ENCODE data around the gene PADI3. TPM values are rescaled to one million over a fixed set of nuclear protein-coding genes. Genes with fewer than 3 reads are reported as not detected.

PADI3 gene
- polyA plus RNA-seq, 1 donor (not counting 4 experiments of a cell fraction or from before 2014, with no cell fraction given) = 6.1 TPM

GRCh38 chr1:17278996-17279830 is 30.3 kb downstream of the PADI3 start:
- H3K4me1 ChIP-seq (ENCODE audit: control insufficient read depth, extremely low read depth, insufficient read depth, low read length) = peaks cover 27% of the 10 kb centered on the region
- no peak overlapping the region for H3K4me2 ChIP-seq (ENCODE audit: control insufficient read depth, extremely low read depth, insufficient read depth, low read depth, low read length)
- H3K9me1 ChIP-seq (ENCODE audit: control insufficient read depth, extremely low read depth, insufficient read depth, low read length) = no peaks in the 10 kb centered on the region
- dilution Hi-C loops (cut with MboI; ENCODE audit: extremely low pct_ligation_motif_present, low sequenced_read_pairs) = no loop called here
- FAIRE-seq = no peak
- no peak overlapping the region for H3K9ac ChIP-seq (ENCODE audit: control insufficient read depth, extremely low read depth, insufficient read depth, low read length)
- no peak for DNase-seq (ENCODE audit: low read depth, low spot score)
- no peaks in the 10 kb centered on the region for H3K27me3 ChIP-seq (ENCODE audit: control insufficient read depth, extremely low read depth, insufficient read depth, low read length)
- H3K9me3 ChIP-seq (ENCODE audit: control insufficient read depth, low read depth, low read length) = no peaks in the 10 kb centered on the region
- H3K79me2 ChIP-seq (ENCODE audit: control insufficient read depth, insufficient read depth, low read length) = no peaks in the 10 kb centered on the region
- H3K36me3 ChIP-seq (ENCODE audit: control insufficient read depth in 2 of 2, extremely low read depth in 1 of 2, insufficient read depth in 2 of 2, low read length in 2 of 2) = no peaks in the 10 kb centered on the region
- H3K4me3 ChIP-seq (ENCODE audit: control insufficient read depth in 2 of 3, extremely low read depth in 1 of 3, insufficient read depth in 2 of 3, low read depth in 1 of 3, low read length in 3 of 3) = no peak overlapping the region
- H4K20me1 ChIP-seq (ENCODE audit: control insufficient read depth, extremely low read depth, insufficient read depth, low read length) = no peaks in the 10 kb centered on the region
- no peak overlapping the region for H3K27ac ChIP-seq (ENCODE audit: control insufficient read depth, insufficient read depth, low read length)
- no peak overlapping the region for H2AFZ ChIP-seq (ENCODE audit: control insufficient read depth, low read length)
- no peak for TF ChIP-seq EZH2 (IDR thresholded peaks at IDR 0.05; ENCODE audit: low read length)

DNA sequence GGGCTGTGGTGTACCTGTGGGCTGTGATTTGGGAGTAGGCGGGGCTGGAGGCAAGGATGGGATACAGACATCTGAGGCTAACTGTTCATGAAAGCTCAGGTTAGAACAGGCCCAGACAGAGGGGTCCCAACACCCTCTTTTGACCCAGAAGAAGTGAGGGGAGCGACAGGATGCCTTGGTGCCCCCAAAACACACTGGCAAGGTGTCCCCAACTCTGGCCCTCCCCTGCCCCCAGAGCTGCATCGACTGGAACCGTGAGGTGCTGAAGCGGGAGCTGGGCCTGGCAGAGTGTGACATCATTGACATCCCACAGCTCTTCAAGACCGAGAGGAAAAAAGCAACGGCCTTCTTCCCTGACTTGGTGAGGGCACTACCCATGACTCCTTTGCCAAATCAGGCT is 31.5 kb downstream of the PADI3 start:
- no peaks in the 10 kb centered on the region for H4K20me1 ChIP-seq (ENCODE audit: control insufficient read depth, extremely low read depth, insufficient read depth, low read length)
- no peak overlapping the region for H3K27ac ChIP-seq (ENCODE audit: control insufficient read depth, insufficient read depth, low read length)
- H3K36me3 ChIP-seq (ENCODE audit: control insufficient read depth in 2 of 2, extremely low read depth in 1 of 2, insufficient read depth in 2 of 2, low read length in 2 of 2) = no peaks in the 10 kb centered on the region
- FAIRE-seq (no peak), DNase-seq (ENCODE audit: low read depth, low spot score) (no peak)
- H3K4me3 ChIP-seq (ENCODE audit: control insufficient read depth in 2 of 3, extremely low read depth in 1 of 3, insufficient read depth in 2 of 3, low read depth in 1 of 3, low read length in 3 of 3) = no peak overlapping the region
- peaks cover 27% of the 10 kb centered on the region for H3K4me1 ChIP-seq (ENCODE audit: control insufficient read depth, extremely low read depth, insufficient read depth, low read length)
- no peak overlapping the region for H2AFZ ChIP-seq (ENCODE audit: control insufficient read depth, low read length)
- no peaks in the 10 kb centered on the region for H3K9me3 ChIP-seq (ENCODE audit: control insufficient read depth, low read depth, low read length)
- no peaks in the 10 kb centered on the region for H3K9me1 ChIP-seq (ENCODE audit: control insufficient read depth, extremely low read depth, insufficient read depth, low read length)
- dilution Hi-C loops (cut with MboI; ENCODE audit: extremely low pct_ligation_motif_present, low sequenced_read_pairs) = loop anchor here (10.0 kb wide), 1 partner anchor 74 kb away; no protein-coding TSS in a partner anchor
- H3K9ac ChIP-seq (ENCODE audit: control insufficient read depth, extremely low read depth, insufficient read depth, low read length) = no peak overlapping the region
- H3K27me3 ChIP-seq (ENCODE audit: control insufficient read depth, extremely low read depth, insufficient read depth, low read length) = no peaks in the 10 kb centered on the region
- TF ChIP-seq CTCF (optimal IDR thresholded peaks at IDR 0.05 in 1 of 3, IDR thresholded peaks at IDR 0.05 in 1 of 3, conservative IDR thresholded peaks at IDR 0.05 in 1 of 3; ENCODE audit: extremely low read depth in 1 of 3, insufficient read depth in 2 of 3, low read length in 3 of 3) = no peak
- TF ChIP-seq EZH2 (IDR thresholded peaks at IDR 0.05; ENCODE audit: low read length) = no peak
- H3K4me2 ChIP-seq (ENCODE audit: control insufficient read depth, extremely low read depth, insufficient read depth, low read depth, low read length) = no peak overlapping the region
- no peaks in the 10 kb centered on the region for H3K79me2 ChIP-seq (ENCODE audit: control insufficient read depth, insufficient read depth, low read length)
